GM21528 (cell line): ENCODE results near the gene ZNF778.

Experiments used
- ATAC-seq: cut with Tn5 transposase; IDR thresholded peaks from one replicate; pipeline ENCODE4 v1.9.1; 2021; ENCODE audit warnings: mild to moderate bottlenecking, moderate library complexity; ENCODE audit not compliant: unreplicated experiment, low FRiP score

The ZNF778 gene

DNA sequence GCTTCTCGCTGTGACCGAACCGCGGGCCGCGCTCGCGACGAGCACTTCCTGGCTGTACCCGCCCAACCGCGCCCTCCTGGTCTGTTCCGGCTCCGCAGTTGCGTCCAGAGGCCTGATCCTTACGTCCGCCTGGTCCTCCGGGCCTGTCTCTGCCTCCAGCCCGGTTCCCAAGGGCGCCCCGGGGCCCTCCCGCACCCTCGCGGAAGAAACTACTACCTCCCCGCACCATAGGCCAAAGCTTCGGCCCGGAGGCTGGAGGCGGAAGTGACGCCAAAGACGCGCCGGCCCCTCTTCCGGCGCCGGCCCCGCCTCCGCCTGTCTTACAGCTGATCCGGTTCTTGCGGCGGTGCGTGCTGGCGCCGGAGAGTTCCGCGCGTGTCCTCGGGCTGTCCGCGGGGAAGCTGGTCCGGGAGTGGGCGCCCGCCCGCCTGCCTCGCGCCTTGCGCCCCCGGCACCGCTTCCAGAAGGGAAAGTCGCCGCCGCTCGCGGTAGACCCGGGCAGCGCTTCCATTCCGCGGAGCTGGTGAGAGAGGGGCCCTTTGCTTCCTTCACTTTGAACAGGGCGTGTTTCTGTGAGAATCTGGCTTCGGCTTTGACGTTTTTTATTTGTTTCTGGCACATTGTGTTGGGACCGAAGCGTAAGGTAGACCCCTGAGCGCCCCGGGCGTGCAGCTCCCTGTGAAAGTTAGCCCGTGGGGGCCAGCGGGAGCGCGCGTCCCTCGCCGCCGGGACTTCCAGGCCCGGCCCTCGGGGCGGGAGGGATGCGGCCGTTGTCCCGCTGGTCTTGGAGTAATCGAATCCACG lies at the start of gene ZNF778:
Gene ZNF778 (plus strand): TSS at position 316 of the 804 bp plus-strand sequence. CDS start 3,425 bp downstream, outside the sequence.
- peak; percentile 79 for ATAC-seq

DNA sequence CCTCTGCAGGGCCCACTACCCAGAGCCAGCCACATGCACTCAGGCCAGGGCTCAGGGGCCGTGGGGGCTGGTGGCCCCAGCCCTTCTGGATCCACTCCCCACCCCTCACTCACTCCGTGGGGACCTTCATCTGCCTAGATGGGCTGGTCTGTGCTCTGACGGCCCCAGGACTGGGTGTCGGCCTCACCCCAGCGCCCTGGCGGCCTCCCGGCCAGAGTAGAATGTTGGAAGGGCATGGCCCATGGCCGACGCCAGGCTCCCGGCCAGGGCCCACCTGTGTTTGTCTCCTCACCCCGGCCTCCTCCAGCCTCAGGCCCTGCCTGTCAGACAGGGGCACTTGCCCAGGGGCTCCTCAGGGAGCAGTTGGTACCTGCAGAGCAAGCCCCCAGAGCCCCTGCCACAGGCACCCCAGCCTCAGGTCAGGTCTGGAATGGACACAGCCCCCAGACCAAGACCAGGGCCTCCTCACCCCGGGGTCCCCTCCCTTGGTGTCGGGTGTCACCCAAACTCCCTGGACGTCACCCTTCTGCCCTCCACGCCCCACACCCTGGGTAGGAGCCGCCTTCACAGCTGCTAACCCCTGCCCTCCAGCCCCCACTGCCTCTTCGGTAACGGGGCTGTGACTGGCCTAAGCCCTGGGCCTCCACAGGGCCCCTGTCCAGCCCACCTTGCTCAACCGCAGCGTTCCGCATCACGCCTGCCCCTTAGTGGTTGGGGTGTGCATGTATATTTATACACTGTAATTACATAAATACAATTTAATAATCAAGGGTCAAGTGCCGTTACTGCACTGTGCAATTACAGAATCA lies 48.9 kb upstream of the ZNF778 start:
- no peak for ATAC-seq

DNA sequence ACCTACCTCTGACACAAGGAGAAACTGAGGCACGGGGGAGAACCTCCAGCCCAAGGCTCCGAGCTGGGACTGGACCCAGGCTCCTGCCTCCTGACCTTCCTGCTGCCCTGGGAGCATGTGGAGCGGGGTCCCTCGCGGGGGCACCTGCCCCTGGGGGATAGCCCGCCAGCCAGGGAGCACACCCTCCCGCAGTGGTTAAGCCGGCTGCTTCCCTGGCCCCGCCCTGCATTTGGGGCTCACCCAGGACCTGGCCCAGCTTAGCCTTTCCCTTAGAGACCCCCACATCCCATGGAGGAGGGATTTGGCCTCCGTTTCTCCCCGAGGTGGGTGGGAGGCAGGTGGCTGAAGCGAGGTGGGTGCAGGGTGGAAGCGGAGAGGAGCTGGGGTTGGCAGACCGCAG lies 47.7 kb upstream of the ZNF778 start:
- ATAC-seq: no peak

DNA sequence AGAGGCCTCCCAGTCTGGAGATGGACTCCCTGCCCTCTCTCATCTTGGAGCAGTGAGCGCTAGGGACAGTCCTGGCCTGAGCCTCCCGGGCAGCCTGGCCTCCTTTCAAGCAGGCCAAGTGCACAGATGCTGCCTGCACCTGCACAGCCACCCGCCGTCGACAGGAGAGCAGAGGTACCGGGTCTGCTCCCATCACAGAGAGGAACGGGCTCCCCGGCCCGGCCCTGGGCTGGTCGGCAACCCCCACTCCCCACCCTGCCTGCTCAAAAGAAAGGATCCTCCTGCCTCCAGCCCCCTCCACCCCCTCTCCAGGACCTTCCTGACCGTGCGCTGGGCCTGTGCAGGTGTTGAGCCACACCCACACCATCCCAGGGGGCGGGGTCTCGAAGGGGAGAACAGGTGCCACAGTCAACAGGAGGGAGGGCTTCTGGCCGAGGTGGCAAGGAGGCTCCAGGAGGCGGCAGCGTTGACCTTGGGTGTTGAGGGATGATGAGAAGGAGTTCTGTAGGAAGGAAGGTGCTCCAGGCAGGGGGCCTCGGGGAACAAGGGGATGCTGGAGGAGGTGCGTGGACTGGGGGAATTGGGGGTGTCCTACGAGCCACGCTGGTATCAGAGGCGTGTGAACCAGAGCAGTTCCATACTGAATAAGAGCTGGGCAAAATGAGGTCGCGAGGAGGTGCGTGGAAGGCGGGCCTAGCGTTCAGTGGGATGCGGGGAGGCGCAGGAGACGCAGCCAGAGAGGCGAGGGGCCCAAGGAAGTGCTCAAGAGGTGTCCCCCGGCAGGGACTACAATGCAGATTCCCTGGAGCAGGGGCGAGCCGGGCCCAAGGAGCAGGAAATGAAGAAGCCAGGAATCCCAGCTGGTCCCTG lies 46.9 kb upstream of the ZNF778 start:
- no peak for ATAC-seq

DNA sequence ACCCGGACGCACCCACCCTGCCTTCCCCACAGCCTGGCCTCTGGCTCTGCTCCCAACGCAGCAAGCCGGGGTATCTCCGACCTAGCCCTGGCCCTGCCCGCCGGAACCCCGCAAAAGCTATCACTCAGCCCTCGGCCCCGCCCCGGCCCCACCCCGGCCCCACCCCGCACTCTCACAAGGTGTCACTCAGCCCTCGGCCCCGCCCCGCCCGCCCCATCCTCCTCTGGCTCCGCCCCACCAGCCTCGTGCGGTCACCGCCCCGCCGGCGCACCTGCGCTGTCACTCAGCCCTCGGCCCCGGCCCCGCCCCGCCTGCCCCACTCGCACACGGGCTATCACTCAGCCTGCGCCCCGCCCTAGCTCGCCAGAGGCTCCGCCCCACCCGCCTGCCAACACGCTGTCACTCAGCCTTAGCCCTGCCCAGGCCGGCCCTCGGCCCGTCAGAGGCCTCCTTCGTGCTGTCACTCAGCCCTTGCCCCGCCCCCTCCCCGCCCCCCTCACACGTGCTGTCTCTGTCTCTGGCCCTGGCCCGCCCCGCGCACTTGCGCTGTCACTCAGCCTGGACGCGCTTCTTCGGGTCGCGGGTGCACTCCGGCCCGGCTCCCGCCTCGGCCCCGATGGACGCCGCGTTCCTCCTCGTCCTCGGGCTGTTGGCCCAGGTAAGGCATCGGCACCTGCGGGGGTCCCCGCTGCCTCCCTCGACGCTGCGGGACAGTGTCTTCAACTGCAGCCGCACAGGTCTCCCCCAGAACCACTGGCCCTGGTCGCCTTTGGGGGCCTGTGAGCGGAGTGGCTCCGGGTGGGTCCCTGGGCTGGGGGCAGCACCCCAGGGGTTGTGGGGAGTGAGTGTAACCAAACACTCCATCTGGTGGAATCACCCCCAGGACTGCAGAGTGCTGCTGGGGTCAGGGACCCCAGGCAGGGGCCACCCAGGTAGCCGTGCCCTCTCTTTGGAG lies 46.0 kb upstream of the ZNF778 start, which contains the start of gene CDH15:
Gene CDH15 (plus strand): TSS at position 533 of the 955 bp plus-strand sequence. CDS start 84 bp downstream, at position 617.
- ATAC-seq: peak; percentile 64

DNA sequence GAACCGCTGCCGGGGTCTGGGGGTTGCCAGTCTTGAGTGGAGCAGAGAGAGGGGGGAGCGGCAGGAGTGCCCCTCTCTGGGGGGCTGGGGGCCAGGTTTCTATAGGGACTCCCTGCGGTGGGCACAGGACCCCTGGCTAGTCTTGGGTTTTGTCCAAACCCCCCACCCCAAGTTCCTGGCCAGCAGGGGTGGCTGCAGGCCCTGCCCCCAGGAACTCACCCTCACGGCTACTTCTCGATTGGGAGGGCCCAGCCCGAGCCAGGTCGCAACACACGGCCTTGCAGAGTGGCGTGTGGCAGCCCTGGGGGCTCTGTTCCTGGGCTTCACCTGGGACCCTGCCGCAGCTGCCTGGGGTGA lies 45.4 kb upstream of the ZNF778 start:
- ATAC-seq: no peak

DNA sequence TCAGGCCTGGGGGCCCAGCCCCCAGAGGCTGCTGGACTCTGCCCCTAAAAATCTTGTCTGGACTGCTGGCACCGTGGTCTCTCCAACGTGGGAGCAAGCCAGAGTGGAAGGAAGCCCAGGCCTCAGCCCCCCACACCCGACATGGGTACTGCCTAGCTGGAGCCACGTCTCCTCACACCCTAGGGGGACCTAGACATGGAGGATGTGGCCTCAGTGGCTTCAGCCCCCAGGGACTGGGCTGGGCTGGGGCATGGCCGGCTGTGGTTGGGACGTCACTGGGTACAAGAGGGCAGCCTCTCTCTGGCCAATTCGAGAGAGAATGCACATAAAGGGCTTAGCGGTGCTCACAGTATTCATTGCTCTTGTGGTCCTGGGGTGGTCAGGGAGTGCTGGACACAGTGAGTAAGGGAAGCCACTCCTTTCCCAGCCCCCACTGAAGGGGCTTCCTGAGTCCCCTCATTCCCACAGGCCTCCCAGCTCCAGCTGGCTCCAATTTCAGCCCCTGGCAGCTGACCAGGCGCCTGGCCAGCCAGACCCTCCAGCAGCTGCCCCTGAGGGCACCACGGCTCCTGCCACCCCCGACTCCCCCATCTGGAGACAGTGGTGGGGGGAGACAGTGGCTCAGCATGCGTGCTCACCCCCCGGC lies 44.9 kb upstream of the ZNF778 start:
- ATAC-seq: no peak

DNA sequence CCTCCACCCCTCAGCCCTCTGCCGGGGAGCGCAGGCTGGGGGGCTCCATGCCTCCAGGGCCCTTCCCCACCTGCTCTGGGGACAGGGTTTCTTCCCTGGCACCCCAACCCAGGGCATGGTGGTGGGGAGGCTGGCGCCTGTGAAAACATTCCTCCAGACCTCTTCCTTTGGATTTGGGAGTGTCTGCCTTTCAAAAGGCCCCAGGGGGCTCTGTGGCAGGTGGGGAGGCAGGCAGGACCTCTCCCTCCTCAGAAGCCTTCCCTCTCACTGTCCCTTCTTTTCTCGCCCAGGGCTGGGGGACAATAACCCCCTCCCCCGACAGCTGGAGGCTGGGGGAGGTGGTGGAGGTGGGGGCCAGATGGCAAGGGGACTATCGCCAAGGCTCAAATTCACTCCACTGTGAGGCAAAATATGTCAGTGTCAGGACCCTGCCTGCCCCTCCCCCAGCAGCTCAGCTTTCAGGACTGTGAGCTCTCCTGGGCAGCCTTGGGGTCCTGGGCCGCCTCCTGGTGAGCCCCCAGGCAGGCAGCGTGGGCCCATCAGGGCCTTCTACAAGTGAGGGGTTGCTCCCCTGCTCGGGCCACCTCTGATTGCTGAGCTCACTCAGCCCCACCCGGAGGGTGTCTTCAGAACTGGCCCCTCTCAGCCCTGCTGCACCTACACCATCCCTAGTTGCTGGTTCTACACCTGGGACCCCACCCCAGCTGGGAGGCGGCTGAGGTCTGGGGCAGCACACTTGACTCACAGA lies 44.2 kb upstream of the ZNF778 start:
- no peak for ATAC-seq

DNA sequence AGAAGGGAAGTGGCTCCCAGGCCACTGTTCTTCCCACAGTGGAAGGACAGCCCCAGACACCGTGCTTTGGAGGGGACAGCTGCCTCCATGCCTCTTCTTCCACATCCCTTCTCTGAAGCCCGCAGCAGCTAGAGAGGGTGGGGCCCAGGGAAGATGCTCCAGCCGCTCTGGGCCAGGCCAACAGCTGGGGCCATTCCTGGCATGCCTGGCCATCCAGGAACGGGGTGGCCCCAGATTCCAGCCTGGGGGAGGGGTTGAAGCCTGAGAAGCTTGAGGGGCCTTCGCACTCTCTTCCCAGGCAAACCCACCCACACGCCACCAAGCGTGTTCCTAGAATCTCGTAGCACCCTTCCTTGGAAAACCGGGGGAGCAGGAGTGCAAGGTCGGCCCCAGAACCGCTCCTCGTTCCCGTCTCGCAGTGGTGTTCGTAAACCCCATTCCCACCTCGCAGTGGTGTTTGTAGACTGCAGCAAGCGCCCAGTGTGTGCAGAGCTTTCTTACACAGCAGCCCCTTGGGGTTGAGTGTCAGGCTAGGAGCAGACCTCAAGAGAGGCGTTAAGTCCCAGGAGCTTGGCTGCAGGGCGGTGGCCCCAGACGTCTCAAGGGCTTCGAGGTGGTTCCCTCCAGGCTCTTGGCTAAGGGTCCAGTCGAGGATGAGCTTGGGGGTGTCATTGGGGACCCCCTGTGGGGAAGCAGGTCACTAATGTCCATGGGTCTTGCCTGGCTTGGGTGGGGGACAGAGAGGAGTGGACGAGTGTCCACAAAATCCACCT lies 43.3 kb upstream of the ZNF778 start:
- no peak for ATAC-seq

DNA sequence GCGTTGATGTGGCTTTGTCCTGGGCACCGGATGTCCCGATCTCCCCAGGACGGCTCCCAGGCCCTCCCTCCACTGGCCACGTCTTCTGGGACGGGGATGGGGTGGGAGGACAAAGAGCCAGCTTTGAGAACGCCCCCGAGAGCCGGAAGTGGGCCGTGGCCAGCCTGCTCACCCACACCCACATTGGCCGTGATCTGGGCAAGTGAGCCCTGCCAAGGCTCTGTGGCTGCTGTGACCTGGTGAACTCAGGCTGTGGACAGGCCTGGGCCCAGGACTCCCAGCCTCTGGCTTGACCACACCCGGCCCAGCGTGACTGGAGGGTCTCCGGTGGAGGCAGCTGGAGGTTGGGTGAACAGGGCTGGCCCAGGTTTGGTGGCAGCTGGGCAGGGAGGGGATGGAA lies 42.6 kb upstream of the ZNF778 start:
- no peak for ATAC-seq

DNA sequence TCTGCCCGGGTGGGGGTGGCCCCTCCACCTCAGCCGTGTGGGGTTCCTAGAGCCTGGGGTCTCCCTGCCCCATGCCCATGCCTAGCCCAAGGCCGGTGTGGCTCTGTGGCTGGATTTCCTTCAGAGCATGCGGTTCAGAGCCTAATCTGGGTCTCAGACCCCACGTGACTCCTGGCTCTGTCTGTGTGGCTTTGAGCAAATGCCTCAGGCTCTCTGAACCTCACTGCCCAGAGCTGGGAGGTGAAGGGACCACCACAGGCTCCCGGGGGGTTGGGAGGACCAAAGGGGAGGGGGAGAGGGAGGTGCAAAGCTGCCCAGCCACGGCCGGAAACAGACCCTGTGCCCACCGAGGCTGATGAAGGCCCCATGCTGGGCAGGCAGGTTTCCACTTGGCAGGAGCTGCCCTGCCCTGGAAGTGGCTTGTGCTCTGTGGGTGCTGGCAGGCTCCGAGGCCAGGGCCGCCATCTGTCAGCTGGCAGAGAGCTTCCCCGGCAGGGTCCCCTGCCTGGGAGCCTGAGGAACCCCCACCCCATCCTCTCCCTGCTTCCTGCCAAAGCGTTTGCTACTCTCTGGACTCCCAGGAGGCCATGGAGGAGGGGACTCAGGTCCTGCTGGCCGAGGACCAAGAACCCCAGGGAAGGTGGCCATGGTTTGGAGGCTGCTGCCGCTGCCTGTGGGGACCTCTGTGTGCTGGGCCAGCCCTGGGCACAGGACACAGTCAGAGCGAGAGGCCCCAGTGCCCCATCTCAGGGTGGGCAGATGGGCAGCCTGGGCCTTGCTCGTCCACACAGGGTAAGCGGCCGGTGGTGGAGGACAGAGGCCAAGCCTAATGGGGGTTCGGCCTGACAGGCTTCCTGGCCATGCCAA lies 42.0 kb upstream of the ZNF778 start:
- ATAC-seq: no peak

DNA sequence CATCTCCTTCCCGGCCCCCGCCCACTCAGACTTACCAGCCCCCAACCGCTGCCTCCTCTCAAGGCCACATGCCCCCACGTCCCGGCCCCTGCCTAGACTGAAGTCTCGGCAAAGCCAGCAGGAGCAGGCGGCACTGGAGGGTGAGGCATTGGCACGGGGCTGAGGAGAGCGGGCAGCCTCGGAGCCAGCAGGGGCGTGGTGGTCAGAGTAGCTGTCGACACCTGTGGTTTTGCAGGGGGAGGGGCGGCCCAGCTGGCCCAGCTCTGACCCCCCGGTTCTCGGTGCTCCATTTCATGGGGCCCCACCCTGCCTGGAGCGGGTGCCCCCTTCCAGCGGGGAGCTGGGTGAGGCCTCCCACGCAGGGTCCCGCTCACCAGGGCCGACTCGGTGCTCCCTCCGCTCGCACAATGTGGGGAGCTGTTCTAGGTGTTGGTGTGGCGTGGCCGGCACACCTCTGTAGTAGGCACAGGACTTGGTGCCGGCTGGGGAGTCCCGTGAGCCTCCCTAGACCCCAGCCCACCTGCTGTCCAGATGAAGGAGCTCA lies 41.3 kb upstream of the ZNF778 start:
- no peak for ATAC-seq

DNA sequence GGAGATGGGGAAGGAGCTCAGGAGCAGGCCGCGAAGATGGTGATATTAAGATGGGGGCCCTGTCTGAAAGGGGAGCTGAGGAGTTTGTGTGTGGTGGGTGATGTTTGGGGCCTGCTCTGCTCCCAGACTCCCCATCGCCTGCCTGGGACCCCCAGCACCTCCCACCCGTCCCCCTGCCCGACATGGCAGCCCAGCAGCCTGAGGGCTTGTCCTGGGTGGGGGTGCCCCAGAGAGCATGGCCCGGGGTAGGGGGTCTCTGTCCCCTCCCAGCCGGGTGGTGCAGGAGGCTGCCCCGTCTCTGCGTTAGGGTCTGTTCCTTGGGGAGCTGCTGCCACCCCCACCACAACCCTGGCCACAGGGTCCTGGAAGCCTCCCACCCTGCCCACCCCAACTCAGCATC lies 40.8 kb upstream of the ZNF778 start:
- ATAC-seq: no peak

DNA sequence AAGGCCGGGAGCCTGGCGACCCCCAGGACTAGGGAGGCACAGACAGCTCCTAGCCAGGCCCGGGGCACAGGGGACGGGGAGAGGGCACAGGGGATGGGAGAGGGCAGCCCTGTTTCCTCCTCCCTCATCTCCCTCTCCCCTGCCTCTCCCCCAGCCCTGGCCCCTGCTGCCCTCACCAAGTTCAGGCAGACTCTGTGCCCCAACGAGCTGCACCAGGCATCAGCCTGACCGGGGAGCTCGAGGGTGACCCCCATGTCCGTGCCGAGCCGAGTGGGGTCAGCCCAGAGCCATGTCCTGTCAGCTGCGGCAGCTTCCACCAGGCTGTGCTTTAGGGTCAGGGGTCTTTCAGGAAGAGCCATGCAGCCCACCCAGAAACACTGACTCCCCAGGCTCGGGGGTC lies 40.0 kb upstream of the ZNF778 start:
- no peak for ATAC-seq

DNA sequence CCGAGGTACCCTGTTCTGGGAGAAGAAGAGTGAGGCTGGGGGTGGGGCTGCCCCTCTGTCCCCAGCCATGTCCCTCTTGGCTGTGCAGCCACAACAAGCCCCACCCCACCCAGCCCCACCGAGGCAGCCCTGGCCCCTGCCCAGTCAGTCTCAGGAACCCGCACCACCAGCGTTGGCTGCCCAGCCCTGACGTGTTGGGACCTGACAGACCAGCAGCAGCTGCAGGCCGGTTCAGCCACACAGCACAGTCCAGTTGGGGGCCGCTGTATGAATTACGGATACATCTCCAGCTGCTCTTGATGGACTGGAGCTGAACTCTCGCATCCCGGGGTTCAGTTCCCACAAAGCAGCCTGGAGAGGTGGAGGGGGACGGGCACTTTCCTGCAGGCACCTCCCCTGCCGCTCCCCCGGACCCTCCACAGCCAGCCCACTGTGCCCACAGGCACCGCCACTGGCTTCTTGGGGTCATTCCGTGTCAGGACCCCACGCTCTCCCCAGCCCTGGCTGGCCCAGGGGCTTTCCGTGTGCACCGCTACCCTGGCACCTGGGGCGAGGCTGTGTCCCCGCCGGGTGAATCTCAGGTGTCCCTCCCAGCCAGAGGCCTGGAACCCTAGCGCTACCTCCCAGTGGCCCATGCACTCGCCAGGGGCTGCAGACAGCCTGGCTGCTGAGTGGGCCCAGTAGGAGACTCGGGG lies 38.9 kb upstream of the ZNF778 start:
- no peak for ATAC-seq

DNA sequence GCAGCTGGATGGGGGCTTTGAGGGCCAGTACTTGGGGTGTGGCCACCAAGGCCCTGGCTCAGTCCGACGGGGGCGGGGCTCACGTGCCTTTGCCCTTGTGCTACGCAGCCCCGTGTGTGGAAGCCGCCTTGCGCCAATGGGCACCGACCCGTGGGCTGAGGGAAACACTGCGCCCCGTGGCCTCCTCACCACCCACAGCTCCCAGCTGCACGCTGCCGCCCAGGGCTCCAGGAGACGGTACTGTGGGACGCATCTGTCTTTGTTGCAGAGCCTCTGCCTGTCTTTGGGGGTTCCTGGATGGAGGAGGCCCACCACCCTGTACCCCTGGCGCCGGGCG lies 38.4 kb upstream of the ZNF778 start:
- no peak for ATAC-seq
